Measurements from ENCODE around the gene HAVCR2. TPM values are rescaled to one million over a fixed set of nuclear protein-coding genes. Genes with fewer than 3 reads are reported as not detected.

The HAVCR2 gene
- total and polyA plus RNA-seq, 2 experiments from 2014 or later: 0.49 TPM; not detected in 1

DNA sequence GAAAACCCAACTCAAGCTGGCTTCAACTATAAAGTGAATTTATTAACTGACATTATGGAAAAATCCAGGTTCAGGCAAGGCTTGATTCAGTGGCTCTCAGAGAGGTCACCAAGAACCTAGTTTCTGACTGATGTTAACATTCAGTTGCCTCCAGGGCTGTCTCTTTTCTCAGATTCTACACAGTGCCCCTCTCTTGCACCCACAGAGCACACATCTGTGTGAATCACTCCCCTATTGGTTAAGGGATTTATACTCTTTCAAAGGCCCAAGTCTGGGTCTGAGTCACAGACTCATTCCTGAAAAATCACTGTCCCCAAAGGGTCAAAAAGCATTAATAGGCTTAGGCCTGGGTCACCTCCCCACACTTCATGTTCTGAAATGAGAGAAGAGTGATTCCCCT lies 6.2 kb upstream of the HAVCR2 start:
- Histone ChIP-seq H3K9me2 (ENCODE audit: insufficient read depth) (no peaks in the 10 kb centered on the region), H3K79me2 (replicated peaks; ENCODE audit: insufficient read depth) (no peaks in the 10 kb centered on the region), H2AFZ (peak overlapping the region; percentile 88), H3K4me3 (no peak overlapping the region), H3K27me3 (ENCODE audit: insufficient read depth) (no peaks in the 10 kb centered on the region), H3K4me1 (ENCODE audit: insufficient read depth) (no peaks in the 10 kb centered on the region), H4K20me1 (replicated peaks; ENCODE audit: insufficient read depth) (no peaks in the 10 kb centered on the region), H3K36me3 (ENCODE audit: insufficient read depth) (no peaks in the 10 kb centered on the region), H3F3A (replicated peaks; ENCODE audit: low read depth) (no peaks in the 10 kb centered on the region), H3K27ac (ENCODE audit: low read depth) (no peak overlapping the region), H3K4me2 (no peak overlapping the region)
- DNase-seq (ENCODE audit: low spot score): no peak
- ATAC-seq: no peak
- H3K36me3 Mint-ChIP-seq (ENCODE audit: low read depth): no peaks in the 10 kb centered on the region
- no peak overlapping the region for H3K4me3 Mint-ChIP-seq
- no peaks in the 10 kb centered on the region for H3K9me3 Mint-ChIP-seq
- H3K27me3 Mint-ChIP-seq (ENCODE audit: insufficient read depth, low read depth, poor library complexity): no peaks in the 10 kb centered on the region
- H3K27ac Mint-ChIP-seq: no peak overlapping the region
- TF ChIP-seq STAT1 (IDR thresholded peaks at IDR 0.05; ENCODE audit: unreplicated experiment): no peak
- TF ChIP-seq, protein P1, sequence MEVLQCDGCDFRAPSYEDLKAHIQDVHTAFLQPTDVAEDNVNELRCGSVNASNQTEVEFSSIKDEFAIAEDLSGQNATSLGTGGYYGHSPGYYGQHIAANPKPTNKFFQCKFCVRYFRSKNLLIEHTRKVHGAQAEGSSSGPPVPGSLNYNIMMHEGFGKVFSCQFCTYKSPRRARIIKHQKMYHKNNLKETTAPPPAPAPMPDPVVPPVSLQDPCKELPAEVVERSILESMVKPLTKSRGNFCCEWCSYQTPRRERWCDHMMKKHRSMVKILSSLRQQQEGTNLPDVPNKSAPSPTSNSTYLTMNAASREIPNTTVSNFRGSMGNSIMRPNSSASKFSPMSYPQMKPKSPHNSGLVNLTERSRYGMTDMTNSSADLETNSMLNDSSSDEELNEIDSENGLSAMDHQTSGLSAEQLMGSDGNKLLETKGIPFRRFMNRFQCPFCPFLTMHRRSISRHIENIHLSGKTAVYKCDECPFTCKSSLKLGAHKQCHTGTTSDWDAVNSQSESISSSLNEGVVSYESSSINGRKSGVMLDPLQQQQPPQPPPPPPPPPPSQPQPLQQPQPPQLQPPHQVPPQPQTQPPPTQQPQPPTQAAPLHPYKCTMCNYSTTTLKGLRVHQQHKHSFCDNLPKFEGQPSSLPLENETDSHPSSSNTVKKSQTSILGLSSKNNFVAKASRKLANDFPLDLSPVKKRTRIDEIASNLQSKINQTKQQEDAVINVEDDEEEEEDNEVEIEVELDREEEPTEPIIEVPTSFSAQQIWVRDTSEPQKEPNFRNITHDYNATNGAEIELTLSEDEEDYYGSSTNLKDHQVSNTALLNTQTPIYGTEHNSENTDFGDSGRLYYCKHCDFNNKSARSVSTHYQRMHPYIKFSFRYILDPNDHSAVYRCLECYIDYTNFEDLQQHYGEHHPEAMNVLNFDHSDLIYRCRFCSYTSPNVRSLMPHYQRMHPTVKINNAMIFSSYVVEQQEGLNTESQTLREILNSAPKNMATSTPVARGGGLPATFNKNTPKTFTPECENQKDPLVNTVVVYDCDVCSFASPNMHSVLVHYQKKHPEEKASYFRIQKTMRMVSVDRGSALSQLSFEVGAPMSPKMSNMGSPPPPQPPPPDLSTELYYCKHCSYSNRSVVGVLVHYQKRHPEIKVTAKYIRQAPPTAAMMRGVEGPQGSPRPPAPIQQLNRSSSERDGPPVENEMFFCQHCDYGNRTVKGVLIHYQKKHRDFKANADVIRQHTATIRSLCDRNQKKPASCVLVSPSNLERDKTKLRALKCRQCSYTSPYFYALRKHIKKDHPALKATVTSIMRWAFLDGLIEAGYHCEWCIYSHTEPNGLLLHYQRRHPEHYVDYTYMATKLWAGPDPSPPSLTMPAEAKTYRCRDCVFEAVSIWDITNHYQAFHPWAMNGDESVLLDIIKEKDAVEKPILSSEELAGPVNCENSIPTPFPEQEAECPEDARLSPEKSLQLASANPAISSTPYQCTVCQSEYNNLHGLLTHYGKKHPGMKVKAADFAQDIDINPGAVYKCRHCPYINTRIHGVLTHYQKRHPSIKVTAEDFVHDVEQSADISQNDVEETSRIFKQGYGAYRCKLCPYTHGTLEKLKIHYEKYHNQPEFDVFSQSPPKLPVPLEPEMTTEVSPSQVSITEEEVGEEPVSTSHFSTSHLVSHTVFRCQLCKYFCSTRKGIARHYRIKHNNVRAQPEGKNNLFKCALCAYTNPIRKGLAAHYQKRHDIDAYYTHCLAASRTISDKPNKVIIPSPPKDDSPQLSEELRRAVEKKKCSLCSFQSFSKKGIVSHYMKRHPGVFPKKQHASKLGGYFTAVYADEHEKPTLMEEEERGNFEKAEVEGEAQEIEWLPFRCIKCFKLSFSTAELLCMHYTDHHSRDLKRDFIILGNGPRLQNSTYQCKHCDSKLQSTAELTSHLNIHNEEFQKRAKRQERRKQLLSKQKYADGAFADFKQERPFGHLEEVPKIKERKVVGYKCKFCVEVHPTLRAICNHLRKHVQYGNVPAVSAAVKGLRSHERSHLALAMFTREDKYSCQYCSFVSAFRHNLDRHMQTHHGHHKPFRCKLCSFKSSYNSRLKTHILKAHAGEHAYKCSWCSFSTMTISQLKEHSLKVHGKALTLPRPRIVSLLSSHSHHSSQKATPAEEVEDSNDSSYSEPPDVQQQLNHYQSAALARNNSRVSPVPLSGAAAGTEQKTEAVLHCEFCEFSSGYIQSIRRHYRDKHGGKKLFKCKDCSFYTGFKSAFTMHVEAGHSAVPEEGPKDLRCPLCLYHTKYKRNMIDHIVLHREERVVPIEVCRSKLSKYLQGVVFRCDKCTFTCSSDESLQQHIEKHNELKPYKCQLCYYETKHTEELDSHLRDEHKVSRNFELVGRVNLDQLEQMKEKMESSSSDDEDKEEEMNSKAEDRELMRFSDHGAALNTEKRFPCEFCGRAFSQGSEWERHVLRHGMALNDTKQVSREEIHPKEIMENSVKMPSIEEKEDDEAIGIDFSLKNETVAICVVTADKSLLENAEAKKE (CRISPR knock-in tag; IDR thresholded peaks at IDR 0.05): no peak
- TF ChIP-seq CREB1 (CRISPR knock-in tag; IDR thresholded peaks at IDR 0.05; ENCODE audit: low read depth): no peak
- TF ChIP-seq, protein P2, sequence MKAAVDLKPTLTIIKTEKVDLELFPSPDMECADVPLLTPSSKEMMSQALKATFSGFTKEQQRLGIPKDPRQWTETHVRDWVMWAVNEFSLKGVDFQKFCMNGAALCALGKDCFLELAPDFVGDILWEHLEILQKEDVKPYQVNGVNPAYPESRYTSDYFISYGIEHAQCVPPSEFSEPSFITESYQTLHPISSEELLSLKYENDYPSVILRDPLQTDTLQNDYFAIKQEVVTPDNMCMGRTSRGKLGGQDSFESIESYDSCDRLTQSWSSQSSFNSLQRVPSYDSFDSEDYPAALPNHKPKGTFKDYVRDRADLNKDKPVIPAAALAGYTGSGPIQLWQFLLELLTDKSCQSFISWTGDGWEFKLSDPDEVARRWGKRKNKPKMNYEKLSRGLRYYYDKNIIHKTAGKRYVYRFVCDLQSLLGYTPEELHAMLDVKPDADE (IDR thresholded peaks at IDR 0.05): no peak
- no peak for TF ChIP-seq EZH2phosphoT487 (IDR thresholded peaks at IDR 0.05; ENCODE audit: unreplicated experiment)
- TF ChIP-seq, protein P3, sequence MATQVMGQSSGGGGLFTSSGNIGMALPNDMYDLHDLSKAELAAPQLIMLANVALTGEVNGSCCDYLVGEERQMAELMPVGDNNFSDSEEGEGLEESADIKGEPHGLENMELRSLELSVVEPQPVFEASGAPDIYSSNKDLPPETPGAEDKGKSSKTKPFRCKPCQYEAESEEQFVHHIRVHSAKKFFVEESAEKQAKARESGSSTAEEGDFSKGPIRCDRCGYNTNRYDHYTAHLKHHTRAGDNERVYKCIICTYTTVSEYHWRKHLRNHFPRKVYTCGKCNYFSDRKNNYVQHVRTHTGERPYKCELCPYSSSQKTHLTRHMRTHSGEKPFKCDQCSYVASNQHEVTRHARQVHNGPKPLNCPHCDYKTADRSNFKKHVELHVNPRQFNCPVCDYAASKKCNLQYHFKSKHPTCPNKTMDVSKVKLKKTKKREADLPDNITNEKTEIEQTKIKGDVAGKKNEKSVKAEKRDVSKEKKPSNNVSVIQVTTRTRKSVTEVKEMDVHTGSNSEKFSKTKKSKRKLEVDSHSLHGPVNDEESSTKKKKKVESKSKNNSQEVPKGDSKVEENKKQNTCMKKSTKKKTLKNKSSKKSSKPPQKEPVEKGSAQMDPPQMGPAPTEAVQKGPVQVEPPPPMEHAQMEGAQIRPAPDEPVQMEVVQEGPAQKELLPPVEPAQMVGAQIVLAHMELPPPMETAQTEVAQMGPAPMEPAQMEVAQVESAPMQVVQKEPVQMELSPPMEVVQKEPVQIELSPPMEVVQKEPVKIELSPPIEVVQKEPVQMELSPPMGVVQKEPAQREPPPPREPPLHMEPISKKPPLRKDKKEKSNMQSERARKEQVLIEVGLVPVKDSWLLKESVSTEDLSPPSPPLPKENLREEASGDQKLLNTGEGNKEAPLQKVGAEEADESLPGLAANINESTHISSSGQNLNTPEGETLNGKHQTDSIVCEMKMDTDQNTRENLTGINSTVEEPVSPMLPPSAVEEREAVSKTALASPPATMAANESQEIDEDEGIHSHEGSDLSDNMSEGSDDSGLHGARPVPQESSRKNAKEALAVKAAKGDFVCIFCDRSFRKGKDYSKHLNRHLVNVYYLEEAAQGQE (IDR thresholded peaks at IDR 0.05; ENCODE audit: unreplicated experiment): no peak
- TF ChIP-seq ZNF114 (CRISPR knock-in tag; IDR thresholded peaks at IDR 0.05): no peak
- no peak for TF ChIP-seq JUNB (IDR thresholded peaks at IDR 0.05; ENCODE audit: unreplicated experiment)
- peaks cover 3% of the 10 kb centered on the region; the same call in 1 of the 3 replicates for H3K4me1 Mint-ChIP-seq

Data from GM23338 (cell line).